IMR-90 (cell line): Measurements from ENCODE around the gene MR1. TPM values are rescaled to one million over a fixed set of nuclear protein-coding genes. Genes with fewer than 3 reads are reported as not detected.

Experiments
- ATAC-seq: fragments of 200-7000 bp; cut with Tn5 transposase; 2 replicates; pipeline ENCODE4 v1.9.1; 2020; ENCODE audit warnings: low read depth, mild to moderate bottlenecking, moderate library complexity
- BruUV-seq: library from RNA; stranded (reverse); fragments of 400-500 nt; replicated peaks from 2 replicates; lab custom pipeline; 2021; lab: Mats Ljungman, UMichigan
- CTCF ChIA-PET: fragments of 300-600 bp; formaldehyde crosslinking; extraction: SDS; loops from one replicate; lab custom pipeline; 2021; ENCODE audit warnings: antibody characterized with exemption; lab: Yijun Ruan, JAX
- POLR2A ChIA-PET: fragments of 300-600 bp; sonication (Branson Sonifier 250); formaldehyde crosslinking; loops from one replicate; lab custom pipeline; 2022; ENCODE audit warnings: antibody characterized with exemption; ENCODE audit not compliant: unreplicated experiment; lab: Charles Lee
- DNase-seq: peaks from one replicate; pipeline ENCODE4 v3.0.0; 2013
- H2AFZ ChIP-seq: replicated peaks from 2 replicates; pipeline ENCODE3; 2013; ENCODE audit warnings: low read length, mild to moderate bottlenecking; ENCODE audit not compliant: poor library complexity
- H2AK5ac ChIP-seq: 2 replicates; pipeline ENCODE4 v1.6.1; 2013; ENCODE audit warnings: low read depth, low read length, inconsistent platforms
- H2AK9ac ChIP-seq: replicated peaks from 2 replicates; pipeline ENCODE3; 2013; ENCODE audit warnings: mild to moderate bottlenecking, low read depth, low read length, moderate library complexity; ENCODE audit not compliant: poor library complexity
- H2BK120ac ChIP-seq: 2 replicates; pipeline ENCODE4 v1.6.1; 2013; ENCODE audit warnings: low read depth, low read length, inconsistent platforms
- H2BK15ac ChIP-seq: 3 replicates; pipeline ENCODE4 v1.6.1; 2013; ENCODE audit warnings: low read depth, low read length, inconsistent platforms
- H2BK20ac ChIP-seq: 2 replicates; pipeline ENCODE4 v1.6.1; 2013; ENCODE audit warnings: low read depth, mild to moderate bottlenecking, inconsistent platforms, low read length, moderate library complexity
- H2BK5ac ChIP-seq: 2 replicates; pipeline ENCODE4 v1.6.1; 2013; ENCODE audit warnings: mild to moderate bottlenecking, low read depth, low read length, inconsistent platforms; ENCODE audit not compliant: poor library complexity, severe bottlenecking
- H3K14ac ChIP-seq: replicated peaks from 2 replicates; pipeline ENCODE4 v1.6.1; 2013; ENCODE audit warnings: low read depth, low read length, inconsistent platforms
- H3K18ac ChIP-seq: 2 replicates; pipeline ENCODE4 v1.6.1; 2013; ENCODE audit warnings: low read depth, low read length, control low read depth
- H3K23ac ChIP-seq: 2 replicates; pipeline ENCODE4 v1.6.1; 2013; ENCODE audit warnings: low read depth, low read length, inconsistent platforms
- H3K27ac ChIP-seq: 2 replicates; pipeline ENCODE4 v1.5.1; 2013; ENCODE audit warnings: mild to moderate bottlenecking, control low read depth, low read length; ENCODE audit not compliant: insufficient read depth
- H3K27me3 ChIP-seq: 2 replicates; pipeline ENCODE4 v1.6.1; 2013; ENCODE audit warnings: low read length; ENCODE audit not compliant: control insufficient read depth, insufficient read depth
- H3K36me3 ChIP-seq: 2 replicates; pipeline ENCODE4 v1.6.1; 2013; ENCODE audit warnings: low read length, mixed read lengths; ENCODE audit not compliant: control insufficient read depth, insufficient read depth
- H3K4ac ChIP-seq: 2 replicates; pipeline ENCODE4 v1.6.1; 2013; ENCODE audit warnings: low read depth, low read length, inconsistent platforms
- H3K4me1 ChIP-seq: 2 replicates; pipeline ENCODE4 v1.6.1; 2013; ENCODE audit warnings: low read length, mixed read lengths; ENCODE audit not compliant: control insufficient read depth, insufficient read depth
- H3K4me2 ChIP-seq: 2 replicates; pipeline ENCODE4 v1.6.1; 2013; ENCODE audit warnings: low read depth, mild to moderate bottlenecking, control low read depth, low read length, moderate library complexity
- H3K4me3 ChIP-seq: 2 replicates; pipeline ENCODE4 v1.5.1; 2013; ENCODE audit warnings: low read depth, mild to moderate bottlenecking, control low read depth, low read length, moderate library complexity; ENCODE audit not compliant: insufficient read depth
- H3K56ac ChIP-seq: 2 replicates; pipeline ENCODE4 v1.6.1; 2013; ENCODE audit warnings: low read length, inconsistent platforms; ENCODE audit not compliant: insufficient read depth; ENCODE audit errors: extremely low read depth
- H3K79me1 ChIP-seq, 2 experiments: 2 replicates each; pipeline ENCODE4 v1.6.1; 2013; ENCODE audit warnings: low read length in 2 of 2, inconsistent platforms in 1 of 2, low read depth in 1 of 2
- H3K9ac ChIP-seq: 2 replicates; pipeline ENCODE4 v1.6.1; 2013; ENCODE audit warnings: low read depth, low read length, control low read depth
- H3K9me1 ChIP-seq: 2 replicates; pipeline ENCODE4 v1.6.1; 2013; ENCODE audit warnings: low read length, inconsistent platforms; ENCODE audit not compliant: insufficient read depth
- H3K9me3 ChIP-seq: 2 replicates; pipeline ENCODE4 v1.6.1; 2013; ENCODE audit warnings: low read length; ENCODE audit not compliant: control insufficient read depth, insufficient read depth
- H4K20me1 ChIP-seq: 2 replicates; pipeline ENCODE4 v1.6.1; 2013; ENCODE audit warnings: low read length, inconsistent platforms; ENCODE audit not compliant: insufficient read depth
- H4K5ac ChIP-seq: 2 replicates; pipeline ENCODE4 v1.6.1; 2013; ENCODE audit warnings: mild to moderate bottlenecking, low read depth, low read length, control low read depth
- H4K8ac ChIP-seq, 2 experiments: 2 replicates each; pipeline ENCODE4 v1.6.1; 2013; ENCODE audit warnings: low read depth in 2 of 2, low read length in 2 of 2, control low read depth in 1 of 2, inconsistent platforms in 1 of 2
- H4K91ac ChIP-seq: 2 replicates; pipeline ENCODE4 v1.6.1; 2013; ENCODE audit warnings: low read depth, low read length, inconsistent platforms; ENCODE audit not compliant: insufficient read depth
- CEBPB ChIP-seq: IDR thresholded peaks from 2 replicates; pipeline ENCODE4 v1.6.1; 2012; ENCODE audit warnings: low read depth, low read length, improper control_type of control experiment
- RCOR1 ChIP-seq: IDR thresholded peaks from 2 replicates; pipeline ENCODE4 v1.6.1; 2012; ENCODE audit warnings: mild to moderate bottlenecking, low read length, improper control_type of control experiment; ENCODE audit not compliant: insufficient replicate concordance
- USF2 ChIP-seq: fragments of 150-350 bp; IDR thresholded peaks from 2 replicates; pipeline ENCODE4 v1.6.1; 2017; ENCODE audit warnings: mild to moderate bottlenecking, antibody characterized with exemption, low read length, low read depth
- dilution Hi-C: fragments of 300-500 bp; cut with HindIII; formaldehyde crosslinking; loops from one replicate; pipeline ENCODE4 v1.14.3; 2018; ENCODE audit warnings: low sequenced_read_pairs; ENCODE audit not compliant: unreplicated experiment
- in situ Hi-C: fragments of 300-500 bp; cut with MboI; formaldehyde crosslinking; loops from 3 replicates; pipeline ENCODE4 v1.14.3; 2019; ENCODE audit warnings: low sequenced_read_pairs, inconsistent platforms, mixed read lengths
- intact Hi-C: fragments of 100-400 bp; cut with micrococcal nuclease; formaldehyde crosslinking; loops from 2 replicates; pipeline ENCODE4 v1.10.0; 2022
- polyA plus RNA-seq, 3 experiments: library from polyadenylated mRNA; depleted of rRNA; stranded (reverse); fragments of >200 nt; gene quantifications; 2 replicates each; pipeline ENCODE4 v1.2.3, GENCODE V29; 2012; ENCODE audit warnings: low replicate concordance in 1 of 3
- total RNA-seq: library from RNA; depleted of rRNA; stranded (reverse); fragments of >200 nt; gene quantifications from 2 replicates; pipeline ENCODE4 v1.2.3, GENCODE V29; 2012

The MR1 gene
- total and polyA plus RNA-seq, 2 of the 4 experiments (the other 2 are of a cell fraction) = 6.0 to 6.1 TPM

- no peak overlapping the region for H2AK5ac ChIP-seq
- no peak overlapping the region for H4K8ac ChIP-seq
- H3K18ac ChIP-seq = no peak overlapping the region
- H3K9ac ChIP-seq = no peak overlapping the region
- CTCF ChIA-PET = no interaction called here
- no peak overlapping the region for H2BK20ac ChIP-seq
- intact Hi-C loops = no loop called here
- DNase-seq (no peak), ATAC-seq (no peak)
- no peak overlapping the region for H3K27ac ChIP-seq
- no peak overlapping the region for H3K23ac ChIP-seq
- H3K36me3 ChIP-seq = 0 out of 2 replicates have a peak, but pooled peaks cover 2% of the 10 kb centered on the region
- H3K9me1 ChIP-seq = peaks cover 21% of the 10 kb centered on the region
- H3K14ac ChIP-seq = no peak overlapping the region
- BruUV-seq = no TSS peak
- in situ Hi-C loops = no loop called here
- H2AFZ ChIP-seq = no peak overlapping the region
- no peak overlapping the region for H2BK5ac ChIP-seq
- H3K4ac ChIP-seq = no peak overlapping the region
- no peak overlapping the region for H3K56ac ChIP-seq
- H3K4me2 ChIP-seq = no peak overlapping the region
- no peak overlapping the region for H2BK15ac ChIP-seq
- no peak overlapping the region for H4K91ac ChIP-seq
- no peak overlapping the region for H4K5ac ChIP-seq
- peaks cover 13% of the 10 kb centered on the region for H3K4me1 ChIP-seq
- TF ChIP-seq CEBPB (peak; percentile 62), RCOR1 (no peak), USF2 (no peak)
- H3K79me1 ChIP-seq = peaks cover 25 to 82% of the 10 kb centered on the region in 2 experiments
- no peak overlapping the region for H2AK9ac ChIP-seq
- dilution Hi-C loops = no loop called here
- no peaks in the 10 kb centered on the region for H3K9me3 ChIP-seq
- no peak overlapping the region for H2BK120ac ChIP-seq
- H3K4me3 ChIP-seq = no peak overlapping the region
- POLR2A ChIA-PET = no interaction called here
- no peaks in the 10 kb centered on the region for H3K27me3 ChIP-seq
- peaks cover 43% of the 10 kb centered on the region; the same call in 1 of the 2 replicates for H4K20me1 ChIP-seq
These were observed 18.6 kb upstream of the MR1 start for GRCh38 chr1:181015251-181015615.
